HEK293 (cell line): ENCODE results near the gene TP73.

ENCODE experiments used
- CTCF ChIA-PET: fragments of 350-600 bp; formaldehyde crosslinking; extraction: SDS; loops from one replicate; lab custom pipeline; 2021; ENCODE audit warnings: antibody characterized with exemption; lab: Yijun Ruan, JAX
- POLR2A ChIA-PET: fragments of 300-600 bp; formaldehyde crosslinking; extraction: SDS; loops from one replicate; lab custom pipeline; 2020; ENCODE audit warnings: antibody characterized with exemption, inconsistent platforms; lab: Yijun Ruan, JAX
- H3K27ac ChIP-seq: fragments of 200-500 bp; sonication (Bioruptor generic); 2 replicates; pipeline ENCODE4 v1.5.1; 2014; ENCODE audit warnings: low read depth, low read length, control low read depth, inconsistent platforms; ENCODE audit errors: extremely low read depth
- H3K36me3 ChIP-seq, 2 experiments: fragments of 200-500 bp in 1 of 2; sonication (Bioruptor generic) in 1 of 2; 1 replicate in 1 of 2; 2 replicates in 1 of 2; pipeline ENCODE4 v1.5.1; 2014 to 2017; ENCODE audit warnings: inconsistent platforms in 2 of 2, low read length in 2 of 2; ENCODE audit not compliant: control insufficient read depth in 2 of 2, insufficient read depth in 1 of 2
- H3K4me1 ChIP-seq: fragments of 200-500 bp; sonication (Bioruptor generic); 2 replicates; pipeline ENCODE4 v1.5.1; 2014; ENCODE audit warnings: mild to moderate bottlenecking, low read length, inconsistent platforms; ENCODE audit not compliant: control insufficient read depth, insufficient read depth
- H3K4me3 ChIP-seq: 2 replicates; pipeline ENCODE4 v1.5.1; 2011; ENCODE audit warnings: low read depth, mild to moderate bottlenecking, control low read depth, low read length, moderate library complexity
- H3K9me3 ChIP-seq: fragments of 200-500 bp; sonication (Bioruptor generic); 2 replicates; pipeline ENCODE4 v1.5.1; 2014; ENCODE audit warnings: low read depth, low read length, inconsistent platforms; ENCODE audit not compliant: control insufficient read depth, insufficient read depth
- BCL11A ChIP-seq: fragments of 450-650 bp; formaldehyde crosslinking; IDR thresholded peaks from 2 replicates; pipeline ENCODE4 v1.5.1; 2016; ENCODE audit warnings: low read depth, missing biosample characterization, missing genetic modification characterization
- PRDM4 ChIP-seq: fragments of 450-650 bp; formaldehyde crosslinking; IDR thresholded peaks from 2 replicates; pipeline ENCODE4 v1.5.1; 2017; ENCODE audit warnings: missing biosample characterization, missing genetic modification characterization
- SETDB1 ChIP-seq: IDR thresholded peaks from one replicate; pipeline ENCODE4 v1.6.1; 2017; ENCODE audit warnings: mild to moderate bottlenecking, low read length, moderate library complexity, mixed read lengths; ENCODE audit not compliant: insufficient read length
- ZBTB44 ChIP-seq: fragments of 450-650 bp; IDR thresholded peaks from 2 replicates; pipeline ENCODE4 v1.5.1; 2018; ENCODE audit warnings: missing biosample characterization, mild to moderate bottlenecking, missing genetic modification characterization
- ZBTB49 ChIP-seq: fragments of 450-650 bp; formaldehyde crosslinking; IDR thresholded peaks from 2 replicates; pipeline ENCODE4 v1.5.1; 2016; ENCODE audit warnings: missing biosample characterization, missing genetic modification characterization, low read depth
- ZBTB6 ChIP-seq: fragments of 450-650 bp; formaldehyde crosslinking; IDR thresholded peaks from 2 replicates; pipeline ENCODE4 v1.5.1; 2017; ENCODE audit warnings: missing biosample characterization, missing genetic modification characterization
- ZFP69B ChIP-seq: fragments of 450-650 bp; formaldehyde crosslinking; IDR thresholded peaks from 2 replicates; pipeline ENCODE4 v1.5.1; 2016; ENCODE audit warnings: missing biosample characterization, missing genetic modification characterization
- ZNF133 ChIP-seq: fragments of 450-650 bp; formaldehyde crosslinking; IDR thresholded peaks from 2 replicates; pipeline ENCODE4 v1.5.1; 2016; ENCODE audit warnings: missing biosample characterization, missing genetic modification characterization
- ZNF221 ChIP-seq: fragments of 450-650 bp; formaldehyde crosslinking; IDR thresholded peaks from 2 replicates; pipeline ENCODE4 v1.5.1; 2017; ENCODE audit warnings: missing biosample characterization, missing genetic modification characterization, borderline replicate concordance
- ZNF223 ChIP-seq: fragments of 450-650 bp; formaldehyde crosslinking; IDR thresholded peaks from 2 replicates; pipeline ENCODE4 v1.5.1; 2016; ENCODE audit warnings: missing biosample characterization, missing genetic modification characterization
- ZNF26 ChIP-seq: fragments of 450-650 bp; formaldehyde crosslinking; IDR thresholded peaks from 2 replicates; pipeline ENCODE4 v1.5.1; 2016; ENCODE audit warnings: missing biosample characterization, missing genetic modification characterization
- ZNF324 ChIP-seq: fragments of 450-650 bp; formaldehyde crosslinking; IDR thresholded peaks from 2 replicates; pipeline ENCODE4 v1.5.1; 2016; ENCODE audit warnings: missing biosample characterization, missing genetic modification characterization
- ZNF426 ChIP-seq: fragments of 450-650 bp; formaldehyde crosslinking; IDR thresholded peaks from 2 replicates; pipeline ENCODE4 v1.5.1; 2017; ENCODE audit warnings: missing biosample characterization, missing genetic modification characterization, mild to moderate bottlenecking, inconsistent platforms, moderate library complexity
- ZNF433 ChIP-seq: fragments of 450-650 bp; formaldehyde crosslinking; IDR thresholded peaks from 2 replicates; pipeline ENCODE4 v1.5.1; 2016; ENCODE audit warnings: missing biosample characterization, missing genetic modification characterization, low read depth
- ZNF548 ChIP-seq: fragments of 450-650 bp; formaldehyde crosslinking; IDR thresholded peaks from 2 replicates; pipeline ENCODE4 v1.5.1; 2016; ENCODE audit warnings: missing biosample characterization, missing genetic modification characterization
- ZNF549 ChIP-seq: fragments of 450-650 bp; IDR thresholded peaks from 2 replicates; pipeline ENCODE4 v1.5.1; 2018; ENCODE audit warnings: missing biosample characterization, missing genetic modification characterization, mild to moderate bottlenecking, inconsistent platforms, moderate library complexity
- ZNF560 ChIP-seq: fragments of 450-650 bp; formaldehyde crosslinking; IDR thresholded peaks from 2 replicates; pipeline ENCODE4 v1.5.1; 2017; ENCODE audit warnings: missing biosample characterization, missing genetic modification characterization, borderline replicate concordance
- ZNF600 ChIP-seq: fragments of 450-650 bp; formaldehyde crosslinking; IDR thresholded peaks from 2 replicates; pipeline ENCODE4 v1.5.1; 2016; ENCODE audit warnings: missing biosample characterization, missing genetic modification characterization
- ZNF621 ChIP-seq: fragments of 450-650 bp; formaldehyde crosslinking; IDR thresholded peaks from 2 replicates; pipeline ENCODE4 v1.5.1; 2017; ENCODE audit warnings: missing biosample characterization, missing genetic modification characterization
- ZNF645 ChIP-seq: fragments of 450-650 bp; formaldehyde crosslinking; IDR thresholded peaks from 2 replicates; pipeline ENCODE4; 2016; ENCODE audit warnings: missing biosample characterization, missing genetic modification characterization
- ZNF768 ChIP-seq: fragments of 450-650 bp; formaldehyde crosslinking; IDR thresholded peaks from 2 replicates; pipeline ENCODE4 v1.5.1; 2018; ENCODE audit warnings: missing biosample characterization, mild to moderate bottlenecking, missing genetic modification characterization
- ZNF776 ChIP-seq: fragments of 450-650 bp; formaldehyde crosslinking; IDR thresholded peaks from 2 replicates; pipeline ENCODE4 v1.5.0; 2017; ENCODE audit warnings: missing biosample characterization, missing genetic modification characterization, borderline replicate concordance
- ZSCAN16 ChIP-seq: fragments of 450-650 bp; formaldehyde crosslinking; IDR thresholded peaks from 2 replicates; pipeline ENCODE4 v1.5.1; 2016; ENCODE audit warnings: missing biosample characterization, missing genetic modification characterization
- ZXDB ChIP-seq: fragments of 450-650 bp; formaldehyde crosslinking; IDR thresholded peaks from 2 replicates; pipeline ENCODE4 v1.5.1; 2016; ENCODE audit warnings: missing biosample characterization, missing genetic modification characterization

TP73 gene

GRCh38 chr1:3745071-3745470 is 92.8 kb downstream of the TP73 start:
- CTCF ChIA-PET, result interaction anchor here (1.0 kb wide), 1 partner anchor 21 kb away, joined by 3 read pairs; no protein-coding TSS in a partner anchor
- TF ChIP-seq BCL11A (tag by site-specific recombination) (no peak), ZNF548 (tag by site-specific recombination) (no peak), ZNF776 (no peak), ZNF433 (tag by site-specific recombination) (no peak), ZNF221 (tag by site-specific recombination) (no peak), ZNF621 (tag by site-specific recombination) (no peak), ZNF324 (tag by site-specific recombination) (no peak)
- Histone ChIP-seq H3K9me3 (no peaks in the 10 kb centered on the region), H3K36me3 (peaks cover 12 to 58% of the 10 kb centered on the region in 2 experiments; a peak in 2 of 3 replicates), H3K4me3 (no peak overlapping the region), H3K4me1 (no peaks in the 10 kb centered on the region), H3K27ac (no peak overlapping the region)
- POLR2A ChIA-PET, result no interaction called here

- ChIA-PET POLR2A (no interaction called here), CTCF (interaction anchor here (1.0 kb wide), 1 partner anchor 21 kb away, joined by 3 read pairs; no protein-coding TSS in a partner anchor)
These were observed 93.5 kb downstream of the TP73 start for GRCh38 chr1:3745590-3746381.

More at GRCh38 chr1:3745590-3746381, 93.5 kb downstream of the TP73 start:
- Histone ChIP-seq H3K9me3 (no peaks in the 10 kb centered on the region), H3K27ac (no peak overlapping the region), H3K4me1 (no peaks in the 10 kb centered on the region), H3K4me3 (peak overlapping the region; percentile 83), H3K36me3 (peaks cover 7 to 51% of the 10 kb centered on the region in 2 experiments; a peak in 2 of 3 replicates)
- no peak for TF ChIP-seq ZBTB44
- TF ChIP-seq PRDM4, result no peak
- no peak for TF ChIP-seq ZBTB49 (tag by site-specific recombination)
- no peak for TF ChIP-seq ZBTB6 (tag by site-specific recombination)
- TF ChIP-seq SETDB1, result no peak
- no peak for TF ChIP-seq ZXDB (tag by site-specific recombination)
- TF ChIP-seq ZNF133, result no peak
- TF ChIP-seq ZSCAN16 (tag by site-specific recombination), result 0 out of 2 replicates have a peak, but pooled peaks have one; percentile 0
- TF ChIP-seq ZNF426, result no peak
- TF ChIP-seq ZNF223, result no peak
- no peak for TF ChIP-seq ZNF768
- TF ChIP-seq ZNF549, result no peak
- TF ChIP-seq ZNF560 (tag by site-specific recombination), result no peak
- TF ChIP-seq ZFP69B (tag by site-specific recombination), result no peak
- no peak for TF ChIP-seq ZNF26
- TF ChIP-seq ZNF645 (tag by site-specific recombination), result no peak
- TF ChIP-seq ZNF600 (tag by site-specific recombination), result peak; percentile 38; the same call in 1 of the 2 replicates
